Liver (tissue), 9 donors: ENCODE data around the gene LINC00305. TPM values are rescaled to one million over a fixed set of nuclear protein-coding genes. Genes with fewer than 3 reads are reported as not detected.

Source experiments
- DNase-seq: peaks from one replicate; pipeline ENCODE4 v3.0.0-alpha.2; 2017; ENCODE audit warnings: low spot score
- H3K27ac ChIP-seq, 2 donors: one replicate each; pipeline ENCODE4 v1.7.0; 2013; ENCODE audit warnings: inconsistent platforms in 2 of 2, low read length in 2 of 2, control low read depth in 1 of 2, low read depth in 1 of 2, mild to moderate bottlenecking in 1 of 2
- H3K27me3 ChIP-seq, 4 donors: one replicate each; pipeline versions ENCODE4 v1.6.1 to v1.7.0; 2013; ENCODE audit warnings: low read length in 3 of 4, inconsistent platforms in 1 of 4, mild to moderate bottlenecking in 1 of 4, moderate library complexity in 1 of 4; ENCODE audit not compliant: control insufficient read depth in 4 of 4, insufficient read depth in 4 of 4
- H3K36me3 ChIP-seq, 4 donors: one replicate each; pipeline versions ENCODE4 v1.6.1 to v1.7.0; 2013; ENCODE audit warnings: low read length in 3 of 4, mild to moderate bottlenecking in 3 of 4, low read depth in 1 of 4, moderate library complexity in 1 of 4; ENCODE audit not compliant: control insufficient read depth in 4 of 4, insufficient read depth in 3 of 4
- H3K4me1 ChIP-seq, 4 donors: one replicate each; pipeline versions ENCODE4 v1.6.1 to v1.7.0; 2013; ENCODE audit warnings: low read length in 3 of 4, mild to moderate bottlenecking in 3 of 4, moderate library complexity in 1 of 4; ENCODE audit not compliant: control insufficient read depth in 4 of 4, insufficient read depth in 4 of 4
- H3K4me3 ChIP-seq, 3 donors: one replicate each; pipeline versions ENCODE4 v1.6.1 to v1.7.0; 2013; ENCODE audit warnings: low read length in 3 of 3, control low read depth in 1 of 3, low read depth in 1 of 3, mild to moderate bottlenecking in 1 of 3
- H3K9ac ChIP-seq, 2 donors: one replicate each; pipeline ENCODE4 v1.7.0; 2013; ENCODE audit warnings: low read length in 2 of 2, mild to moderate bottlenecking in 2 of 2, moderate library complexity in 2 of 2, control low read depth in 1 of 2, low read depth in 1 of 2
- H3K9me3 ChIP-seq, 4 donors: one replicate each; pipeline versions ENCODE4 v1.6.1 to v1.7.0; 2013; ENCODE audit warnings: low read length in 3 of 4; ENCODE audit not compliant: control insufficient read depth in 4 of 4
- CTCF ChIP-seq: fragments of 150-350 bp; IDR thresholded peaks from 2 replicates; pipeline ENCODE4 v1.5.1; 2017; ENCODE audit warnings: improper control_type of control experiment, low read depth, low read length; ENCODE audit not compliant: missing input control
- EGR1 ChIP-seq, 2 donors: IDR thresholded peaks; 2 replicates each; pipeline ENCODE4 v1.6.1; 2016 to 2018; ENCODE audit warnings: antibody characterized with exemption in 2 of 2, low read depth in 2 of 2
- FOXA1 ChIP-seq: IDR thresholded peaks from 2 replicates; pipeline ENCODE4 v1.6.1; 2016; ENCODE audit warnings: antibody characterized with exemption
- FOXA2 ChIP-seq: IDR thresholded peaks from 2 replicates; pipeline ENCODE4 v1.6.1; 2016; ENCODE audit warnings: antibody characterized with exemption
- HNF4A ChIP-seq, 2 donors: conservative IDR thresholded peaks; 2 replicates each; pipeline ENCODE4 v1.6.1; 2016; ENCODE audit warnings: antibody characterized with exemption in 2 of 2, mild to moderate bottlenecking in 2 of 2
- HNF4G ChIP-seq: IDR thresholded peaks from 2 replicates; pipeline ENCODE4 v1.6.1; 2016; ENCODE audit warnings: antibody characterized with exemption
- JUND ChIP-seq, 2 donors: IDR thresholded peaks; 2 replicates each; pipeline ENCODE4 v1.6.1; 2016; ENCODE audit warnings: antibody characterized with exemption in 2 of 2
- MAX ChIP-seq: IDR thresholded peaks from 2 replicates; pipeline ENCODE4 v1.6.1; 2016; ENCODE audit warnings: antibody characterized with exemption
- NR2F2 ChIP-seq: IDR thresholded peaks from 2 replicates; pipeline ENCODE4 v1.6.1; 2016; ENCODE audit warnings: antibody characterized with exemption
- RAD21 ChIP-seq, 2 donors: IDR thresholded peaks; 2 replicates each; pipeline ENCODE4 v1.6.1; 2016; ENCODE audit warnings: antibody characterized with exemption in 2 of 2, mild to moderate bottlenecking in 2 of 2
- REST ChIP-seq: IDR thresholded peaks from 2 replicates; pipeline ENCODE4 v1.6.1; 2016; ENCODE audit warnings: antibody characterized with exemption, mild to moderate bottlenecking
- RXRA ChIP-seq, 2 donors: IDR thresholded peaks; 2 replicates each; pipeline ENCODE4 v1.6.1; 2017 to 2018; ENCODE audit warnings: antibody characterized with exemption in 2 of 2, mild to moderate bottlenecking in 1 of 2
- TAF1 ChIP-seq: conservative IDR thresholded peaks from 2 replicates; pipeline ENCODE4 v1.6.1; 2016; ENCODE audit warnings: antibody characterized with exemption, mild to moderate bottlenecking
- YY1 ChIP-seq: IDR thresholded peaks from 2 replicates; pipeline ENCODE4 v1.6.1; 2016; ENCODE audit warnings: antibody characterized with exemption, mild to moderate bottlenecking
- WGBS: extraction: QIAGEN DNeasy Blood & Tissue Kit; methylation state at CpG from one replicate; pipeline ENCODE4 v1.1.7; 2013; 5-methylcytosine and 5-hydroxymethylcytosine counted together
- polyA plus RNA-seq, 2 donors: library from polyadenylated mRNA; stranded (reverse) in 1 of 2; unstranded in 1 of 2; fragments of 200-250 nt in 1 of 2; fragments of >200 nt in 1 of 2; fragmentation: Nextera tagmentation in 1 of 2; extraction: Ambion mirVana in 1 of 2; gene quantifications; one replicate each; pipeline versions ENCODE4 v1.2.1 to v1.2.3, GENCODE V29; 2013 to 2015
- total RNA-seq, 2 donors: library from RNA; depleted of rRNA; stranded (reverse); fragments of >200 nt; gene quantifications; one replicate each; pipeline ENCODE4 v1.2.3, GENCODE V29; 2014
- TF ChIP-seq, protein P1 (sequence below): IDR thresholded peaks from 2 replicates; pipeline ENCODE4 v1.6.1; 2016; ENCODE audit warnings: antibody characterized with exemption
- TF ChIP-seq, protein P2 (sequence below): IDR thresholded peaks from 2 replicates; pipeline ENCODE4 v1.6.1; 2016; ENCODE audit warnings: antibody characterized with exemption
- donor health status: healthy.
- donor health status: healthy.
- donor health status: healthy.
- donor health status: healthy.
- donor health status: healthy.

The LINC00305 gene
- total and polyA plus RNA-seq, 4 donors = 0.84 TPM; not detected in 3

GRCh38 chr18:64103986-64104385, 44.9 kb downstream of the LINC00305 start:
- Histone ChIP-seq H3K36me3 (no peaks in the 10 kb centered on the region), H3K9me3 (no peaks in the 10 kb centered on the region), H3K4me3 (no peak overlapping the region), H3K4me1 (no peaks in the 10 kb centered on the region), H3K27me3 (no peaks in the 10 kb centered on the region), H3K9ac (no peak overlapping the region), H3K27ac (no peak overlapping the region)
- WGBS = 95% methylated on average over 4 of the region's 4 CpGs
- no peak for TF ChIP-seq YY1
- TF ChIP-seq, protein P1, sequence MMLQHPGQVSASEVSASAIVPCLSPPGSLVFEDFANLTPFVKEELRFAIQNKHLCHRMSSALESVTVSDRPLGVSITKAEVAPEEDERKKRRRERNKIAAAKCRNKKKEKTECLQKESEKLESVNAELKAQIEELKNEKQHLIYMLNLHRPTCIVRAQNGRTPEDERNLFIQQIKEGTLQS = no peak
- no peak for TF ChIP-seq EGR1 (IDR thresholded peaks at IDR 0.05; ENCODE audit: low read depth in 2 of 2)
- no peak for TF ChIP-seq REST
- TF ChIP-seq NR2F2 = no peak
- TF ChIP-seq HNF4A (conservative IDR thresholded peaks at IDR 0.05) = no peak
- TF ChIP-seq HNF4G = no peak
- no peak for TF ChIP-seq JUND (IDR thresholded peaks at IDR 0.05)
- no peak for TF ChIP-seq MAX
- TF ChIP-seq RXRA (IDR thresholded peaks at IDR 0.05) = no peak
- no peak for TF ChIP-seq FOXA1
- TF ChIP-seq, protein P2, sequence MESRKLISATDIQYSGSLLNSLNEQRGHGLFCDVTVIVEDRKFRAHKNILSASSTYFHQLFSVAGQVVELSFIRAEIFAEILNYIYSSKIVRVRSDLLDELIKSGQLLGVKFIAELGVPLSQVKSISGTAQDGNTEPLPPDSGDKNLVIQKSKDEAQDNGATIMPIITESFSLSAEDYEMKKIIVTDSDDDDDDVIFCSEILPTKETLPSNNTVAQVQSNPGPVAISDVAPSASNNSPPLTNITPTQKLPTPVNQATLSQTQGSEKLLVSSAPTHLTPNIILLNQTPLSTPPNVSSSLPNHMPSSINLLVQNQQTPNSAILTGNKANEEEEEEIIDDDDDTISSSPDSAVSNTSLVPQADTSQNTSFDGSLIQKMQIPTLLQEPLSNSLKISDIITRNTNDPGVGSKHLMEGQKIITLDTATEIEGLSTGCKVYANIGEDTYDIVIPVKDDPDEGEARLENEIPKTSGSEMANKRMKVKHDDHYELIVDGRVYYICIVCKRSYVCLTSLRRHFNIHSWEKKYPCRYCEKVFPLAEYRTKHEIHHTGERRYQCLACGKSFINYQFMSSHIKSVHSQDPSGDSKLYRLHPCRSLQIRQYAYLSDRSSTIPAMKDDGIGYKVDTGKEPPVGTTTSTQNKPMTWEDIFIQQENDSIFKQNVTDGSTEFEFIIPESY = no peak
- no peak for TF ChIP-seq FOXA2
- TF ChIP-seq CTCF = no peak
- no peak for TF ChIP-seq TAF1
- no peak for TF ChIP-seq RAD21 (IDR thresholded peaks at IDR 0.05)
- no peak for DNase-seq
